ENCODE results near the gene ARHGAP29.

The ARHGAP29 gene

GRCh38 chr1:94281361-94282142, 44.2 kb upstream of the ARHGAP29 start:
- FAIRE-seq (no peak), DNase-seq (ENCODE audit: insufficient read length, low spot score) (no peak)
- TF ChIP-seq POLR2AphosphoS5 (IDR thresholded peaks at IDR 0.05; ENCODE audit: low read depth, low read length) (no peak), TAF1 (IDR thresholded peaks at IDR 0.05; ENCODE audit: low read depth, low read length) (no peak), SPI1 (IDR thresholded peaks at IDR 0.05; ENCODE audit: low read depth, low read length) (no peak), PAX5 (IDR thresholded peaks at IDR 0.05; ENCODE audit: insufficient read depth, low read length, severe bottlenecking) (no peak), POLR2A (IDR thresholded peaks at IDR 0.05; ENCODE audit: low read depth, low read length) (no peak), POU2F2 (IDR thresholded peaks at IDR 0.05; ENCODE audit: low read depth, low read length) (no peak)

GRCh38 chr1:94280541-94280940, 43.2 kb upstream of the ARHGAP29 start:
- DNase-seq (ENCODE audit: insufficient read length, low spot score), result no peak
- FAIRE-seq, result no peak
- no peak for TF ChIP-seq TAF1 (IDR thresholded peaks at IDR 0.05; ENCODE audit: low read depth, low read length)
- no peak for TF ChIP-seq POLR2AphosphoS5 (IDR thresholded peaks at IDR 0.05; ENCODE audit: low read depth, low read length)
- no peak for TF ChIP-seq POLR2A (IDR thresholded peaks at IDR 0.05; ENCODE audit: low read depth, low read length)
- TF ChIP-seq PAX5 (IDR thresholded peaks at IDR 0.05; ENCODE audit: insufficient read depth, low read length, severe bottlenecking), result no peak

GRCh38 chr1:94279462-94279861, 42.1 kb upstream of the ARHGAP29 start:
- FAIRE-seq (no peak), DNase-seq (ENCODE audit: insufficient read length, low spot score) (no peak)
- TF ChIP-seq SPI1 (IDR thresholded peaks at IDR 0.05; ENCODE audit: low read depth, low read length) (no peak), POLR2A (IDR thresholded peaks at IDR 0.05; ENCODE audit: low read depth, low read length) (no peak), TAF1 (IDR thresholded peaks at IDR 0.05; ENCODE audit: low read depth, low read length) (no peak), PAX5 (IDR thresholded peaks at IDR 0.05; ENCODE audit: insufficient read depth, low read length, severe bottlenecking) (no peak), POLR2AphosphoS5 (IDR thresholded peaks at IDR 0.05; ENCODE audit: low read depth, low read length) (no peak), POU2F2 (IDR thresholded peaks at IDR 0.05; ENCODE audit: low read depth, low read length) (no peak)

- no peak for FAIRE-seq
Observed at GRCh38 chr1:94279038-94279437, 41.7 kb upstream of the ARHGAP29 start.

GRCh38 chr1:94276988-94277434, 39.6 kb upstream of the ARHGAP29 start:
- FAIRE-seq, result no peak
- DNase-seq (ENCODE audit: insufficient read length, low spot score), result no peak
- no peak for TF ChIP-seq POU2F2 (IDR thresholded peaks at IDR 0.05; ENCODE audit: low read depth, low read length)
- no peak for TF ChIP-seq POLR2A (IDR thresholded peaks at IDR 0.05; ENCODE audit: low read depth, low read length)
- TF ChIP-seq POLR2AphosphoS5 (IDR thresholded peaks at IDR 0.05; ENCODE audit: low read depth, low read length), result no peak
- no peak for TF ChIP-seq SPI1 (IDR thresholded peaks at IDR 0.05; ENCODE audit: low read depth, low read length)
- no peak for TF ChIP-seq PAX5 (IDR thresholded peaks at IDR 0.05; ENCODE audit: insufficient read depth, low read length, severe bottlenecking)
- no peak for TF ChIP-seq TAF1 (IDR thresholded peaks at IDR 0.05; ENCODE audit: low read depth, low read length)

More at GRCh38 chr1:94279038-94279437, 41.7 kb upstream of the ARHGAP29 start:
- TF ChIP-seq POU2F2 (IDR thresholded peaks at IDR 0.05; ENCODE audit: low read depth, low read length), result no peak
- no peak for TF ChIP-seq SPI1 (IDR thresholded peaks at IDR 0.05; ENCODE audit: low read depth, low read length)
- TF ChIP-seq PAX5 (IDR thresholded peaks at IDR 0.05; ENCODE audit: insufficient read depth, low read length, severe bottlenecking), result no peak
- no peak for TF ChIP-seq POLR2A (IDR thresholded peaks at IDR 0.05; ENCODE audit: low read depth, low read length)
- TF ChIP-seq TAF1 (IDR thresholded peaks at IDR 0.05; ENCODE audit: low read depth, low read length), result no peak
- no peak for TF ChIP-seq POLR2AphosphoS5 (IDR thresholded peaks at IDR 0.05; ENCODE audit: low read depth, low read length)
- DNase-seq (ENCODE audit: insufficient read length, low spot score), result no peak

GRCh38 chr1:94275083-94275482, 37.7 kb upstream of the ARHGAP29 start:
- TF ChIP-seq TAF1 (IDR thresholded peaks at IDR 0.05; ENCODE audit: low read depth, low read length), result no peak
- no peak for TF ChIP-seq POLR2AphosphoS5 (IDR thresholded peaks at IDR 0.05; ENCODE audit: low read depth, low read length)
- no peak for TF ChIP-seq POLR2A (IDR thresholded peaks at IDR 0.05; ENCODE audit: low read depth, low read length)
- no peak for TF ChIP-seq PAX5 (IDR thresholded peaks at IDR 0.05; ENCODE audit: insufficient read depth, low read length, severe bottlenecking)
- no peak for TF ChIP-seq SPI1 (IDR thresholded peaks at IDR 0.05; ENCODE audit: low read depth, low read length)
- no peak for TF ChIP-seq POU2F2 (IDR thresholded peaks at IDR 0.05; ENCODE audit: low read depth, low read length)
- FAIRE-seq (no peak), DNase-seq (ENCODE audit: insufficient read length, low spot score) (no peak)

- FAIRE-seq (no peak), DNase-seq (ENCODE audit: insufficient read length, low spot score) (no peak)
- TF ChIP-seq POU2F2 (IDR thresholded peaks at IDR 0.05; ENCODE audit: low read depth, low read length) (no peak), TAF1 (IDR thresholded peaks at IDR 0.05; ENCODE audit: low read depth, low read length) (no peak), POLR2AphosphoS5 (IDR thresholded peaks at IDR 0.05; ENCODE audit: low read depth, low read length) (no peak), POLR2A (IDR thresholded peaks at IDR 0.05; ENCODE audit: low read depth, low read length) (no peak), PAX5 (IDR thresholded peaks at IDR 0.05; ENCODE audit: insufficient read depth, low read length, severe bottlenecking) (no peak), SPI1 (IDR thresholded peaks at IDR 0.05; ENCODE audit: low read depth, low read length) (no peak)
Observed at GRCh38 chr1:94274561-94274960, 37.2 kb upstream of the ARHGAP29 start.

GRCh38 chr1:94273111-94273510, 35.7 kb upstream of the ARHGAP29 start:
- TF ChIP-seq PAX5 (IDR thresholded peaks at IDR 0.05; ENCODE audit: insufficient read depth, low read length, severe bottlenecking) (no peak), POU2F2 (IDR thresholded peaks at IDR 0.05; ENCODE audit: low read depth, low read length) (no peak), POLR2A (IDR thresholded peaks at IDR 0.05; ENCODE audit: low read depth, low read length) (no peak), TAF1 (IDR thresholded peaks at IDR 0.05; ENCODE audit: low read depth, low read length) (no peak), POLR2AphosphoS5 (IDR thresholded peaks at IDR 0.05; ENCODE audit: low read depth, low read length) (no peak), SPI1 (IDR thresholded peaks at IDR 0.05; ENCODE audit: low read depth, low read length) (no peak)
- DNase-seq (ENCODE audit: insufficient read length, low spot score) (no peak), FAIRE-seq (no peak)

- TF ChIP-seq SPI1 (IDR thresholded peaks at IDR 0.05; ENCODE audit: low read depth, low read length) (no peak), TAF1 (IDR thresholded peaks at IDR 0.05; ENCODE audit: low read depth, low read length) (no peak), POLR2A (IDR thresholded peaks at IDR 0.05; ENCODE audit: low read depth, low read length) (no peak), POU2F2 (IDR thresholded peaks at IDR 0.05; ENCODE audit: low read depth, low read length) (no peak), PAX5 (IDR thresholded peaks at IDR 0.05; ENCODE audit: insufficient read depth, low read length, severe bottlenecking) (no peak), POLR2AphosphoS5 (IDR thresholded peaks at IDR 0.05; ENCODE audit: low read depth, low read length) (no peak)
- DNase-seq (ENCODE audit: insufficient read length, low spot score), result no peak
- no peak for FAIRE-seq
Observed at GRCh38 chr1:94272388-94272787, 35.0 kb upstream of the ARHGAP29 start.
